Raji (cell line): ENCODE data around the gene TRIOBP.

Experiments
- POLR2A ChIP-seq: IDR thresholded peaks from 2 replicates; pipeline ENCODE4 v1.6.1; 2011; ENCODE audit warnings: low read depth, low read length, control low read depth; ENCODE audit not compliant: insufficient read depth

Gene TRIOBP

GRCh38 chr22:37701141-37701786, 4.4 kb downstream of the TRIOBP start:
- no peak for TF ChIP-seq POLR2A

GRCh38 chr22:37703906-37704305, 7.1 kb downstream of the TRIOBP start:
- no peak for TF ChIP-seq POLR2A

GRCh38 chr22:37704645-37705044, 7.8 kb downstream of the TRIOBP start:
- TF ChIP-seq POLR2A = no peak

GRCh38 chr22:37705205-37705604, 8.4 kb downstream of the TRIOBP start:
- TF ChIP-seq POLR2A = no peak

- no peak for TF ChIP-seq POLR2A
Measured at GRCh38 chr22:37708580-37709444, 12.0 kb downstream of the TRIOBP start.

- TF ChIP-seq POLR2A = no peak
Measured at GRCh38 chr22:37709445-37709765, 12.6 kb downstream of the TRIOBP start.

- TF ChIP-seq POLR2A = no peak
Measured at GRCh38 chr22:37710675-37711074, 13.8 kb downstream of the TRIOBP start.

GRCh38 chr22:37711490-37711889, 14.6 kb downstream of the TRIOBP start:
- no peak for TF ChIP-seq POLR2A

GRCh38 chr22:37713761-37714160, 16.9 kb downstream of the TRIOBP start:
- no peak for TF ChIP-seq POLR2A

GRCh38 chr22:37714634-37715033, 17.8 kb downstream of the TRIOBP start:
- TF ChIP-seq POLR2A = no peak

GRCh38 chr22:37715760-37716159, 18.9 kb downstream of the TRIOBP start:
- no peak for TF ChIP-seq POLR2A

GRCh38 chr22:37716708-37717107, 19.9 kb downstream of the TRIOBP start:
- TF ChIP-seq POLR2A = no peak

GRCh38 chr22:37725551-37726240, 28.8 kb downstream of the TRIOBP start:
- TF ChIP-seq POLR2A = no peak

- TF ChIP-seq POLR2A = no peak
Measured at GRCh38 chr22:37726241-37726887, 29.5 kb downstream of the TRIOBP start.

- TF ChIP-seq POLR2A = no peak
Measured at GRCh38 chr22:37728620-37729019, 31.8 kb downstream of the TRIOBP start.
